Measurements from ENCODE around the gene APAF1. TPM values are rescaled to one million over a fixed set of nuclear protein-coding genes. Genes with fewer than 3 reads are reported as not detected.

The APAF1 gene
- total and polyA plus RNA-seq, 11 donors: 2.5 to 11.6 (median 3.7) TPM

DNA sequence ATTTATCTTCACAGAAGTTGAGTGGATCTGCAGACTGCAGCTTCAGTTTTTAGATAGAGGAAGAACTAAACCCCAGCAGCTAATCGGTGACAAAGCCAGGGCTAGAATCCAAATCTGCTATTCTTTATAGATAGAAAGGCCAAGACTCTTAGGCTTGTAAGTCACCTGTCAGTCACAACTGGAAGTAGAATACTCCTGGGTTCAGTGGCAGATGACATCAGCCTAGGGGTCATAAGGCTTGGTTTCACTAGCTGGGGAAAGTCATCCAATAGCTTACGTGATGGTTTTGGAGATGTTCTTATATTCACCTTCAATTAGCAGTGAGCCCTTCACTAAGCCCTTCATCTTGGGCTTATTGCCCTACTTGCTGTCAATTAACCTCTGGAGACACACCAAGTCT lies 93.4 kb downstream of the APAF1 start:
- WGBS, 4 donors: 76 to 88% (median 79%) methylated on average over 2 of the region's 2 CpGs
- intact Hi-C loops (cut with DNase I): loop anchor here in 1 of 10 donors (10.0 kb wide), 1 partner anchor 256 kb away; no protein-coding TSS in a partner anchor

DNA sequence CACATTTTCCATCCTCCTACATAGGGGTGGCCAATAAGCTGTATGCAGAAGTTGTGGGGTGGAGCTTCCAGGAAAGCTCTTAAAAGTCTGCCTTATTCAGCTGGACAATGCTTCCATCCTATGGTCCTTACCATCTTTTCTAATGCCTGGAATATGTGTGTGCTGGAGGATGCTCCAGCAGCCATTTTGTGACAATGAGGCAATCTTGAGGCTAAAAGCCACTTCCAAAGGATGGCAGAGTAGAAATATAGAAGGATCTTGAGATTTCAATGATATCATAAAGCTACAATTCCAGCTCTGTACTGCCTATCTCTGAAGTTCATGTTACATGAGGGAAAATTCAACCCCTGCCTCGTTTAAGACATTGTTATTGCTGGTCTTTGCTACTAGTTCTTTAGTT lies 95.7 kb downstream of the APAF1 start:
- Histone ChIP-seq H3K27me3 (peaks cover 0 to 24% (median 3%) of the 10 kb centered on the region in 9 donors), H3K36me3 (peaks cover 0 to 7% (median 0%) of the 10 kb centered on the region in 9 donors), H3K4me3 (no peak overlapping the region), H3K27ac (no peak overlapping the region), H3K9me3 (peaks cover 0 to 4% (median 0%) of the 10 kb centered on the region in 12 donors), H3K4me1 (peaks cover 0 to 8% (median 0%) of the 10 kb centered on the region in 12 donors)
- TF ChIP-seq, protein P1, sequence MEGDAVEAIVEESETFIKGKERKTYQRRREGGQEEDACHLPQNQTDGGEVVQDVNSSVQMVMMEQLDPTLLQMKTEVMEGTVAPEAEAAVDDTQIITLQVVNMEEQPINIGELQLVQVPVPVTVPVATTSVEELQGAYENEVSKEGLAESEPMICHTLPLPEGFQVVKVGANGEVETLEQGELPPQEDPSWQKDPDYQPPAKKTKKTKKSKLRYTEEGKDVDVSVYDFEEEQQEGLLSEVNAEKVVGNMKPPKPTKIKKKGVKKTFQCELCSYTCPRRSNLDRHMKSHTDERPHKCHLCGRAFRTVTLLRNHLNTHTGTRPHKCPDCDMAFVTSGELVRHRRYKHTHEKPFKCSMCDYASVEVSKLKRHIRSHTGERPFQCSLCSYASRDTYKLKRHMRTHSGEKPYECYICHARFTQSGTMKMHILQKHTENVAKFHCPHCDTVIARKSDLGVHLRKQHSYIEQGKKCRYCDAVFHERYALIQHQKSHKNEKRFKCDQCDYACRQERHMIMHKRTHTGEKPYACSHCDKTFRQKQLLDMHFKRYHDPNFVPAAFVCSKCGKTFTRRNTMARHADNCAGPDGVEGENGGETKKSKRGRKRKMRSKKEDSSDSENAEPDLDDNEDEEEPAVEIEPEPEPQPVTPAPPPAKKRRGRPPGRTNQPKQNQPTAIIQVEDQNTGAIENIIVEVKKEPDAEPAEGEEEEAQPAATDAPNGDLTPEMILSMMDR (IDR thresholded peaks at IDR 0.05): no peak
- no peak for TF ChIP-seq POLR2A (IDR thresholded peaks at IDR 0.05)
- intact Hi-C loops (cut with DNase I): no loop called here
- WGBS, 4 donors: 68 to 91% (median 80%) methylated on average over 1 of the region's 1 CpG
- ATAC-seq (no peak), DNase-seq (no peak)

More for the DNA sequence above, 93.4 kb downstream of the APAF1 start:
- Histone ChIP-seq H3K36me3 (peaks cover 0 to 27% (median 19%) of the 10 kb centered on the region in 9 donors), H3K27me3 (peaks cover 0 to 16% (median 0%) of the 10 kb centered on the region in 9 donors), H3K27ac (no peak overlapping the region), H3K4me1 (no peaks in the 10 kb centered on the region), H3K4me3 (no peak overlapping the region), H3K9me3 (peaks cover 0 to 4% (median 0%) of the 10 kb centered on the region in 12 donors)
- DNase-seq: no peak
- TF ChIP-seq, protein P1 (IDR thresholded peaks at IDR 0.05): no peak
- TF ChIP-seq POLR2A (IDR thresholded peaks at IDR 0.05): no peak
- ATAC-seq: no peak

DNA sequence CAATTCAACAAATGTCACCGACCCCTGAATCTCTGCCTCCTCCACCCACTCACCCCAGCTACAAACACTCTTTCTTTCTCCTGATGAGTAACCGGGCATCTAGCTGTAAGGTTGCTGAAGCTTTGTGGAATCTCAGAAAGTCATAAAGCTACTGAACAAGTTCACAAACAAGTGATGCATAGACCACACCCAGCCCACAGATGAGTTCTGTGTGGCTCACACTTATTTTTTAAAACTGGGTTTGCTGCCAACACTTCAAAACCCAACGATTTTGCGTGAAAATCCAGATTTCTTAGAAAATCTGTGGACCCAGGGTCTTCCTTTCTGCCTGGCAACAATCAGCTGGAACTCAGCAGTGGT lies 96.1 kb downstream of the APAF1 start:
- H3K36me3 ChIP-seq: peaks cover 0 to 3% (median 0%) of the 10 kb centered on the region in 9 donors
- H3K27me3 ChIP-seq: peaks cover 0 to 29% (median 7%) of the 10 kb centered on the region in 9 donors
- 90 to 93% (median 93%) methylated on average over 4 of the region's 4 CpGs for WGBS, 4 donors
- ATAC-seq (no peak), DNase-seq (no peak)
- H3K9me3 ChIP-seq: peaks cover 0 to 4% (median 0%) of the 10 kb centered on the region in 12 donors
- peaks cover 0 to 13% (median 1%) of the 10 kb centered on the region in 12 donors for H3K4me1 ChIP-seq
- no peak overlapping the region for H3K4me3 ChIP-seq
- no peak for TF ChIP-seq POLR2A (IDR thresholded peaks at IDR 0.05)
- TF ChIP-seq, protein P1 (IDR thresholded peaks at IDR 0.05): no peak
- intact Hi-C loops (cut with DNase I): no loop called here
- no peak overlapping the region for H3K27ac ChIP-seq

DNA sequence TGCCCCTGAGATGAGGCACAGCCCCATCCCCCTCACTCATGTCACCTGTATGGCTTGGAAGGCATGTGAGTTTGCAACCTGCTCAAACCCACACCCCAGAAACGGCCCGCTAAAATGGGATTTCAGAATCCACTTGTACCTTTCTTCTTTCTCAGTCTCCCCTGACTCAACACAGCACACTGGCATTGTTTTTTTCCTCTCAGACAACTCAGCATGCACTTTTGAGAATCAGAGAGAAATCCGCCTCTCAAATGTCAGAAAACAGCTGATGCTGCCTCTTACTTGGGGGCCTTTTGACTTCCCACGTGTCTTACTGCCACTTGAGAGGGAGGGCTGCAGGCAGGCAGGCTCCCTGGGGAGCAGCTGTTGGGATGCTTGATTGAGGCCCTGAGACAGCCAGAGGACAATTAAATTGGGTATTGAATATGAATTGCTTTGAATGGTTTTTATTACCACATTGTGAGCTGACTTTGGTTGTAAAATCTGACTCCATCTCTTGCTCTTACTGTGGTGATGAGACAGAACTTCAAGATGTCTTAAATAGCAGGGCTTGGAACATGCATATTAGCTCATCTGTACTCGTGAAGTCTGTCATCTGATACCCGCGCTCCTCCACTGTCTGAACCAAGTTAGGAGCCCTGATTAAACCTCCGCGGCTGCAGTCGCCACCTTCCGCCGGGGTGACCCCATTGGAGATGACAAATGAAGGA lies 96.6 kb downstream of the APAF1 start:
- Histone ChIP-seq H3K4me1 (peaks cover 0 to 15% (median 2%) of the 10 kb centered on the region in 12 donors), H3K27me3 (peaks cover 0 to 31% (median 12%) of the 10 kb centered on the region in 9 donors), H3K27ac (no peak overlapping the region), H3K36me3 (no peaks in the 10 kb centered on the region), H3K9me3 (peaks cover 0 to 4% (median 0%) of the 10 kb centered on the region in 12 donors), H3K4me3 (no peak overlapping the region)
- WGBS, 4 donors: 47 to 59% (median 56%) methylated on average over 12 of the region's 12 CpGs
- DNase-seq (no peak), ATAC-seq (no peak)
- TF ChIP-seq, protein P1 (IDR thresholded peaks at IDR 0.05): no peak
- TF ChIP-seq POLR2A (IDR thresholded peaks at IDR 0.05): no peak
- intact Hi-C loops (cut with DNase I): no loop called here
